ENCODE results near the gene CD164. TPM values are rescaled to one million over a fixed set of nuclear protein-coding genes. Genes with fewer than 3 reads are reported as not detected.
A peak's percentile ranks its signal among the peaks of the same experiment; 100 is the strongest.

The CD164 gene
- total RNA-seq, 2 donors from 2014 or later, result 99.8 to 129 TPM

DNA sequence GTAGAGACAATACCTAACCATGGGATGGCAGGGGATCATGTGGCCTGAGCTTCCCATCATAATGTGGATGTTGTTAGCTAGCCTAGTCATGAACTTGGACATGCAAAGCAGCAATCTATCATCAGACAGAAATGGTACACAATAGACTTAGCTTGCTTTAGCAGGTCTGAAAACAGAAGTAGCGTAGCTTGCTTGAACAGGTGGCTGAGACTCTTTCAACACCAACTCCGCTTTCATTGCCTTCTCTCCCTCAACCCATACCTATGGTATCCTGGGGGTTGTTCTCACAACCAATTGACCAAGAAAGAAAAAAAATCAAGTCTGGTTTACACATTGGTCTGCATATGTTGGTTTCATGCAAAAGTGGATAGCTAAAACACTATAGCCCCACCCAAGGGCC is 23.0 kb downstream of the CD164 start:
- Histone ChIP-seq H3K27me3 (no peaks in the 10 kb centered on the region), H3K36me3 (peaks cover 43% of the 10 kb centered on the region), H3K9me3 (peaks cover 0 to 12% of the 10 kb centered on the region in 2 donors), H3K27ac (no peak overlapping the region), H3K4me3 (no peak overlapping the region), H3K4me1 (peaks cover 0 to 9% of the 10 kb centered on the region in 2 donors)
- no peak for TF ChIP-seq CTCF (IDR thresholded peaks at IDR 0.05)
- no peak for DNase-seq (ENCODE audit: low spot score)

DNA sequence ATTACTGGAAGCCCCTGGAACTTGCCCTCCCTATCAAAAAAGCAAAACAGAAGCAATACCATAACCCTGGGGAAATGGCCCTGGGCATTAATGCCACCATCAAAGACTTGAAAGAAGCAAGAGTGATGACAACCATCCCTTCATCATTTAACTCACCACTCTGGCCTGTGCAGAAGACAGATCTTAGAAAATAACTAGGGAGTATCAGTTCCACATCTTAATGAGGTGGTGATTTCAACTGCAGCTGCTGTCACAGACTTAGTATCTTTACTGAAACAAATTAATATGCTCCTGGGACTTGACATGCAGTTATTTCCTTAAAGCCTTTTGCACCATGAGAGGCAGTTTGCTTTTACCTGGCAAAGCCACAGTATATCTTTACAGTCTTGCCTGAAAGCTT is 24.1 kb downstream of the CD164 start:
- no peak for TF ChIP-seq CTCF (IDR thresholded peaks at IDR 0.05)
- no peak overlapping the region for H3K4me3 ChIP-seq
- no peak overlapping the region for H3K27ac ChIP-seq
- no peak for DNase-seq (ENCODE audit: low spot score)
- H3K36me3 ChIP-seq, result peaks cover 37% of the 10 kb centered on the region
- H3K4me1 ChIP-seq, result peaks cover 0 to 9% of the 10 kb centered on the region in 2 donors
- peaks cover 0 to 12% of the 10 kb centered on the region in 2 donors for H3K9me3 ChIP-seq
- H3K27me3 ChIP-seq, result no peaks in the 10 kb centered on the region

GRCh38 chr6:109356237-109356636 is 26.0 kb downstream of the CD164 start:
- no peak overlapping the region for H3K4me3 ChIP-seq
- peaks cover 25% of the 10 kb centered on the region for H3K36me3 ChIP-seq
- no peak for TF ChIP-seq CTCF (IDR thresholded peaks at IDR 0.05)
- no peak for DNase-seq (ENCODE audit: low spot score)
- peaks cover 2 to 9% of the 10 kb centered on the region in 2 donors for H3K4me1 ChIP-seq
- no peak overlapping the region for H3K27ac ChIP-seq
- peaks cover 0 to 12% of the 10 kb centered on the region in 2 donors for H3K9me3 ChIP-seq
- H3K27me3 ChIP-seq, result no peaks in the 10 kb centered on the region

GRCh38 chr6:109351231-109352130 is 30.8 kb downstream of the CD164 start:
- TF ChIP-seq CTCF (IDR thresholded peaks at IDR 0.05), result no peak
- DNase-seq (ENCODE audit: low spot score), result no peak
- Histone ChIP-seq H3K4me1 (peaks cover 4 to 31% of the 10 kb centered on the region in 2 donors), H3K36me3 (peaks cover 9% of the 10 kb centered on the region), H3K4me3 (no peak overlapping the region), H3K27me3 (no peaks in the 10 kb centered on the region), H3K27ac (no peak overlapping the region), H3K9me3 (peaks cover 0 to 7% of the 10 kb centered on the region in 2 donors)

GRCh38 chr6:109349419-109349987 is 32.8 kb downstream of the CD164 start:
- DNase-seq (ENCODE audit: low spot score), result no peak
- Histone ChIP-seq H3K4me1 (peaks cover 4 to 31% of the 10 kb centered on the region in 2 donors), H3K27ac (peak overlapping the region; percentile 33 to 56)

More at GRCh38 chr6:109349419-109349987, 32.8 kb downstream of the CD164 start:
- Histone ChIP-seq H3K36me3 (no peaks in the 10 kb centered on the region), H3K27me3 (no peaks in the 10 kb centered on the region), H3K4me3 (no peak overlapping the region), H3K9me3 (no peaks in the 10 kb centered on the region)
- no peak for TF ChIP-seq CTCF (IDR thresholded peaks at IDR 0.05)

Data from right atrium auricular region (tissue), 2 donors.